HG02884 (cell line): ENCODE measurements around the gene MTX1.

Experiments
- ATAC-seq: cut with Tn5 transposase; IDR thresholded peaks from one replicate; pipeline ENCODE4 v1.9.1; 2021; ENCODE audit warnings: mild to moderate bottlenecking, moderate library complexity; ENCODE audit not compliant: unreplicated experiment

Gene MTX1

DNA sequence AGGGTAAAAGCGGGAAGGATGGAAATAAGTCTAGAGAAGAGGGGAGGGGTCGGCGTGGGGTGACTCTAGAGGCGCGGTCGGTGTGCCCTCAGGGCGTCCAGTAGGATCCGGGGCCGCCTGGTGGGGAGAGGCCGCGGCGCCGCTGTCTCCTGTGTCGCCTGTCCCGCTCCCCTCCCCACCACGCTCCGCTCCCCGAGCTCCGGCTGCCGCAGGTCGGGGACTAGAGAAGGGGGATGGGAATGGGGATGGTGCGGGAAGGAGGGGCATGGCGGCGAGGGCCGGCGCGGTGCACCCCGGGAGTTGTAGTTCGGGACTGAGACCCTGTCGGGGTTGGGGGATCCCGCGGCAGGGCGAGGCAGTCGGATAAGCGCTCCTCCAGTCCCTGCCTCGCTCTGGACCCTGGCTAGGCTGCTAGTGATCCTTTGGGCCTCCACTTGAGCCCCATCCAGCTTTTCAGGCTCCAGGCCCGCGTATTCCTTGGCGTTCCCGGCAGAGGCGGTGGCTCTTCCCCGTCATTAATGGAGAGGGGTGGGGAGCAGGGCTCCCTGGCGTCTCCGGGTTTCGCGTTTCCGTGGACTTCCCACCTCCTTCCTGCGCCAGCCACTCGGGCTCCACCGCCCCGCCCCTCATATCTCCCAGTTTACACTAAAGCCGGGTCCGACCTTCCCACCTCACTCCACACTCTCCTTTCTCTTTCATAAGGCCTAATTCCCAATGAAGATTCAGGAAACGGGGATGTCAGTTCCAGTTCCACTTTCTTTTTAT, 46.9 kb downstream of the MTX1 start, which contains the start of gene ENTREP3:
Gene ENTREP3 (minus strand): TSS at position 241 of the 765 bp plus-strand sequence. CDS start 606 bp downstream, outside the sequence.
- ATAC-seq, result no peak

DNA sequence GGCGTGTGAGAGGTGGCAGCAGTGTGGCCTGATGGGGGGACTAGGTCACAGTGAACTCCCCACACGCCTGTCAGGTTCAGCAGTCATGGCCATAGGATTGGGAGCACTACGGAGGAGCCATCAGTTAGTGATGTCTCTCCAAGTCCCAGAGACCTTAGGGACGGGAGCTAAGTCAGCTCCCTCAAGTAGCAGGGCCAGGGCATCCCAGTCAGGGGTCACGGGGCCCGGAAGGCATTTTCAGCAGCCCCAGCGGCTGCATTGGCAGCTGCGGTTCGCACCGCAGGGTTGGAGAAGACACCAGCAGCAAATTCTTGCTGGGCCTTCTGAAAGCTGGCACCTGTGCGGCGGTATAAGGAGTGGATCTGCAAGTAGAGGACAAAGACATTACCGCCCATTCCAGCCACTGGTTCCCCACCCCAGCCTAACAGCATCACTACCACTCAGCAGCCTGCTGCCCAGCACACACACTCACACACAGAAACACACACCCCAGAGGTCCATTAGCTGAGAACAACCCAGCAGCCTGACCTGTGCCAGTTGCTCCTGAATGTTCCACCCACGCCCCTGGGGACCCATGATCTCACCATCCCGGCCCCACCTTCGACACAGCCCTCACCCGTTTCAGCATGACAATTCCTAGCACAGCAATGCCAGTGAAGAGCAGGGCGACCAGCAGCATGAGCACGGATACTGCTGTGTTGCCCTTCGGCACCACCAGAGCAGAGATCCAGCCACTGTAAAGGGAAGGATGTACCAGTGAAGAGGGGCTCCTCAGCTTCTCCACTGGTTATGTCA, 47.8 kb downstream of the MTX1 start:
- no peak for ATAC-seq

- ATAC-seq, result no peak
Observed at GRCh38 chr1:155260276-155260675, 51.8 kb downstream of the MTX1 start.

DNA sequence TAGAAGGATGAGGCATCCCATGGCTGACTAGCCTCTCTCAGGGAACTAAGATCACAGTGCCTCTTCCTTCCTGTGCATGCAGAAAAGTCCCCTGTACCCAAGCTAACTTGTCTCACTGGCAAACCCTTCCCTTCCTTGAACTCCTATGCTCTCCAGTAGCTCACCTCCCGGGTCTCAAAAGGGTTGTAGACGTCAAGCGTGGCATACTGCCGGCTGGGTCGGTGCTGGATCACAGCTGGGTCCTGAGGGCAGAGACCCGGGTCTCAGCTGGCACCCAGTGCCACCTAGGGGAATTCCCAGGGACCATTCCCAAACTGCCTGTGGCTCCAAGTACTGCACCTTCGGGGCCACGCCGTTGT, 53.0 kb downstream of the MTX1 start:
- ATAC-seq, result no peak

- peak; percentile 93 for ATAC-seq
Observed at GRCh38 chr1:155261852-155262673, 53.6 kb downstream of the MTX1 start, which contains the start of gene SCAMP3. TSS of gene SCAMP3 (minus strand) at chr1:155262360. CDS start at chr1:155262151, 209 bp downstream.

GRCh38 chr1:155263067-155263466, 54.6 kb downstream of the MTX1 start:
- no peak for ATAC-seq
